Ovary (tissue), 9 donors: Measurements from ENCODE around the gene LYPD4. TPM values are rescaled to one million over a fixed set of nuclear protein-coding genes. Genes with fewer than 3 reads are reported as not detected.

Source experiments
- DNase-seq, 5 donors: peaks; one replicate each; pipeline ENCODE4 v3.0.0-alpha.2; 2019 to 2020
- H3K27ac ChIP-seq, 2 donors: fragments of 200-600 bp; one replicate each; pipeline versions ENCODE4 v1.5.1 to v1.8.0; 2019 to 2022
- H3K27me3 ChIP-seq: fragments of 200-600 bp; one replicate; pipeline ENCODE4 v1.8.0; 2022
- H3K36me3 ChIP-seq: fragments of 200-600 bp; sonication (generic); one replicate; pipeline ENCODE4 v1.5.1; 2019
- H3K4me1 ChIP-seq: one replicate; pipeline ENCODE4 v1.8.1; 2013; ENCODE audit warnings: mild to moderate bottlenecking, moderate library complexity; ENCODE audit not compliant: insufficient read depth
- H3K4me3 ChIP-seq: fragments of 200-600 bp; sonication (generic); one replicate; pipeline ENCODE4 v1.5.1; 2017
- H3K9me3 ChIP-seq, 2 donors: fragments of 200-600 bp in 1 of 2; sonication (generic) in 1 of 2; one replicate each; pipeline versions ENCODE4 v1.5.1 to v1.8.1; 2013 to 2019; ENCODE audit warnings: mild to moderate bottlenecking in 1 of 2, moderate library complexity in 1 of 2
- EP300 ChIP-seq: sonication (generic); formaldehyde crosslinking; IDR thresholded peaks from one replicate; pipeline ENCODE4 v1.6.1; 2017; ENCODE audit warnings: antibody characterized with exemption
- POLR2A ChIP-seq: fragments of 450-650 bp; IDR thresholded peaks from one replicate; pipeline ENCODE4 v1.6.1; 2017; ENCODE audit warnings: antibody characterized with exemption, mild to moderate bottlenecking, moderate library complexity
- WGBS, 3 donors: extraction: QIAGEN DNeasy Blood & Tissue Kit in 1 of 3; methylation state at CpG; one replicate each; pipeline versions ENCODE4 v1.1.5 to v1.1.7; 2013 to 2017; 5-methylcytosine and 5-hydroxymethylcytosine counted together
- intact Hi-C, 4 donors: fragments of 100-400 bp; cut with DNase I; formaldehyde crosslinking; loops; one replicate each; pipeline versions ENCODE4 v1.11.0 to v1.15.1; 2022 to 2023
- polyA plus RNA-seq, 2 donors: library from polyadenylated mRNA; stranded (reverse); fragments of 200-250 nt in 1 of 2; fragments of 350-450 nt in 1 of 2; fragmentation: Illumina TruSeq in 1 of 2; extraction: RNeasy Lipid Tissue Mini Kit (QIAGEN cat#74804) in 1 of 2; gene quantifications; one replicate each; pipeline ENCODE4 v1.2.3, GENCODE V29; 2013 to 2014
- total RNA-seq, 7 donors: library from RNA; depleted of rRNA in 2 of 7; stranded (reverse); fragments of >200 nt in 2 of 7; fragmentation: NEBNext Ultra II Directional in 3 of 7; extraction: Animal tissue kit (Norgen Biotek cat#: 25700) in 3 of 7; gene quantifications; one replicate each; pipeline versions ENCODE4 v1.1.0 to v1.2.4, GENCODE V29; 2016 to 2023
- TF ChIP-seq, protein P1 (sequence below), 3 donors: fragments of 450-650 bp in 2 of 3; fragments of 200-600 bp in 1 of 3; IDR thresholded peaks; one replicate each; pipeline versions ENCODE4 v1.5.1 to v1.8.0; 2016 to 2022; ENCODE audit warnings: antibody characterized with exemption in 3 of 3, mild to moderate bottlenecking in 1 of 3
- donor health status: DM: no; HTN: no; CAD: no; lungs with moderate emphysema.
- donor health status: DM: no; HTN: no; CAD: no.
- donor health status: Bipolar disorder and iron deficiency.
- donor health status: DM: yes; HTN: yes; CAD: no.
- donor health status: DM: no; HTN: no; CAD: no.
- donor health status: DM: yes; HTN: yes; CAD: no.

Gene LYPD4
- total and polyA plus RNA-seq, 9 donors: not detected

DNA sequence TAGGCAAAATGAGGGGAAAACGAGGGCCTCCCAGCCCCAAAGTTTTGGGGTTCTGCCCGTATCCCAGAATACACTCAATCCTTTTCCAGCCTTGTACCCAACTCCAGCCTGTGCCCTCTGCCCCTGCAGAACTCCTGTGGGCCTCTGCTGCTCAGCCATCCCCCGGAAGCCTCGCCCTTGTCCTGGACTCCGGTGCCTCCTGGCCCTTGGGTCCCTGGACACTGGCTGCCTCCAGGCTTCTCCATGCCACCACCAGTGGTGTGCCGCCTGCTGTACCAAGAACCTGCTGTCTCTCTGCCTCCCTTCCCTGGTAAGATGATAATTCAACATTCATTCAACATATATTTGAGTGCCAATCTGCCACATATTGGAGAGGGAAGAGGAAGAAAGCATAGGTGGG lies 4.2 kb upstream of the LYPD4 start:
- Histone ChIP-seq H3K27ac (no peak overlapping the region), H3K27me3 (no peaks in the 10 kb centered on the region), H3K9me3 (no peaks in the 10 kb centered on the region), H3K36me3 (no peaks in the 10 kb centered on the region), H3K4me3 (no peak overlapping the region), H3K4me1 (no peaks in the 10 kb centered on the region)
- WGBS, 3 donors: 77 to 88% (median 79%) methylated on average over 6 of the region's 6 CpGs
- no peak for DNase-seq
- TF ChIP-seq EP300: no peak
- TF ChIP-seq, protein P1, sequence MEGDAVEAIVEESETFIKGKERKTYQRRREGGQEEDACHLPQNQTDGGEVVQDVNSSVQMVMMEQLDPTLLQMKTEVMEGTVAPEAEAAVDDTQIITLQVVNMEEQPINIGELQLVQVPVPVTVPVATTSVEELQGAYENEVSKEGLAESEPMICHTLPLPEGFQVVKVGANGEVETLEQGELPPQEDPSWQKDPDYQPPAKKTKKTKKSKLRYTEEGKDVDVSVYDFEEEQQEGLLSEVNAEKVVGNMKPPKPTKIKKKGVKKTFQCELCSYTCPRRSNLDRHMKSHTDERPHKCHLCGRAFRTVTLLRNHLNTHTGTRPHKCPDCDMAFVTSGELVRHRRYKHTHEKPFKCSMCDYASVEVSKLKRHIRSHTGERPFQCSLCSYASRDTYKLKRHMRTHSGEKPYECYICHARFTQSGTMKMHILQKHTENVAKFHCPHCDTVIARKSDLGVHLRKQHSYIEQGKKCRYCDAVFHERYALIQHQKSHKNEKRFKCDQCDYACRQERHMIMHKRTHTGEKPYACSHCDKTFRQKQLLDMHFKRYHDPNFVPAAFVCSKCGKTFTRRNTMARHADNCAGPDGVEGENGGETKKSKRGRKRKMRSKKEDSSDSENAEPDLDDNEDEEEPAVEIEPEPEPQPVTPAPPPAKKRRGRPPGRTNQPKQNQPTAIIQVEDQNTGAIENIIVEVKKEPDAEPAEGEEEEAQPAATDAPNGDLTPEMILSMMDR (IDR thresholded peaks at IDR 0.05): no peak
- no peak for TF ChIP-seq POLR2A
- intact Hi-C loops: no loop called here

DNA sequence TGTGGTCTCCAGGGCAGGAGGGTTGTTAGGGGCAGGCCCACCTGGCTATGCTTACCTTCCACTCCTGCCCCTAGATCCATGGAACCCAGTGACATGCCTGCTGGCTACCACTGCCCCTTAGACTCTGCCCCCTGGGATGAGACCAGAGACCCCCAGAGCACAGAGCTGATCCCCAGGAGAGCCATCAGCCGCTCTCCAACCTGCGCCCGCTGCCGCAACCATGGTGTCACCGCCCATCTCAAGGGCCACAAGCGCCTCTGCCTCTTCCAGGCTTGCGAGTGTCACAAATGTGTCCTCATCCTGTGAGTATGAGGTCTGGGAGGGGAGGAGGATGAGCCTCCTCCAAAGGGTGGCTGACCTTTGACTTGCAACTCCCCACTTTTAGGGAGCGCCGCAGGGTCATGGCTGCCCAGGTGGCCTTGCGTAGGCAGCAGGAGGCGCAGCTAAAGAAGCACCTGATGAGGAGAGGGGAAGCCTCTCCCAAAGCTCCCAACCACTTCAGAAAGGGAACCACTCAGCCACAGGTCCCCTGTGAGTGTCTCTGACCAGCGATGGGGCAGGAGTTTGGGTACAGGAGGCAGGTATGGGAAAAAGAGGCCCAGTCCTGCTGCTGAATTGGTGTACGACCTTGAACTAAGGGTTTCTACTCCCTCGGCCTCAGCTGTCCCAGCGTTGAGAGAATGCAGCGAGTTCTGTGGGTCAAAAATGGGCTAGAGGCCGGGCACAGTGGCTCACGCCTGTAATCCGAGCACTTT lies 3.0 kb upstream of the LYPD4 start:
- no peak for DNase-seq
- 74 to 80% (median 79%) methylated on average over 19 of the region's 19 CpGs for WGBS, 3 donors
- intact Hi-C loops: no loop called here
- H3K9me3 ChIP-seq: no peaks in the 10 kb centered on the region
- no peaks in the 10 kb centered on the region for H3K4me1 ChIP-seq
- no peak overlapping the region for H3K4me3 ChIP-seq
- no peaks in the 10 kb centered on the region for H3K27me3 ChIP-seq
- TF ChIP-seq, protein P1 (IDR thresholded peaks at IDR 0.05): no peak
- TF ChIP-seq EP300: no peak
- no peak for TF ChIP-seq POLR2A
- H3K36me3 ChIP-seq: no peaks in the 10 kb centered on the region
- H3K27ac ChIP-seq: no peak overlapping the region

DNA sequence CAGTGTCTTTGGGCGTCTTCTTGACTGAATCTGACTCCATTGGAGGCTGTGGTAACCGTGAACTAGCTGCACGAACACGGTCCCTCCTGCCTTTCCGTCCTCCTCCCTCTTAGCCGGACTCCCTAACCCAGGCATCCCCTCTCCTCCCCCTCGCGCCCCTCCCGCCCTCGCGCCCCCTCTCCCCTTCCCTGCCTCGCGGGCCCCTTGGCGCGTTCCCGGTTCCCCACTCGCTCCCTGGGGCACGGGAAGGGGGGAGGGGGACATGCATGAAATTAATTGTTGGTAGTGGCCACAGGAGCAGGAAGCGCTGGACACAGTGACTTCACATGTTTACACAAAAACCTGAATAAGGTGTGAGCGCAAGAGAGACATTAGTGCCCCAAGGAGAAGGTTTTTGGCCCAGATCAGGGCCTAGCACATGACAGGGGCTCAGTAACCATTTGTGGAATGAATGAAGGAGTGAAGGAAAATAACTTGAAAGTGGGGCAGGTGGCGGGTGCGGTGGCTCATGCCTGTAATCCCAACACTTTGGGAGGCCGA lies 638 bp upstream of the LYPD4 start:
- no peaks in the 10 kb centered on the region for H3K36me3 ChIP-seq
- DNase-seq: no peak
- no peak for TF ChIP-seq EP300
- TF ChIP-seq, protein P1 (IDR thresholded peaks at IDR 0.05): no peak
- TF ChIP-seq POLR2A: no peak
- H3K4me1 ChIP-seq: no peaks in the 10 kb centered on the region
- intact Hi-C loops: no loop called here
- H3K9me3 ChIP-seq: no peaks in the 10 kb centered on the region
- H3K27ac ChIP-seq: no peak overlapping the region
- H3K27me3 ChIP-seq: no peaks in the 10 kb centered on the region
- H3K4me3 ChIP-seq: no peak overlapping the region
- WGBS, 3 donors: 84 to 89% (median 87%) methylated on average over 23 of the region's 23 CpGs

DNA sequence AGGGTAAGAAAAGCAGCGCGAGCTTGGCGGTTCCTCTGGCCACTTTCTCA lies 343 bp upstream of the LYPD4 start, which contains the start of gene DMRTC2:
Gene DMRTC2 (plus strand): TSS at position 42 of the 50 bp plus-strand sequence. CDS start 2,387 bp downstream, outside the sequence.
- 84 to 98% (median 88%) methylated on average over 3 of the region's 3 CpGs for WGBS, 3 donors
- TF ChIP-seq POLR2A (no peak), EP300 (no peak)
- TF ChIP-seq, protein P1 (IDR thresholded peaks at IDR 0.05): no peak

More for the DNA sequence above, 343 bp upstream of the LYPD4 start, which contains the start of gene DMRTC2:
- no peaks in the 10 kb centered on the region for H3K4me1 ChIP-seq
- no peaks in the 10 kb centered on the region for H3K27me3 ChIP-seq
- no peak within 1 kb of the TSS for H3K4me3 ChIP-seq
- H3K27ac ChIP-seq: no peak within 1 kb of the TSS
- H3K36me3 ChIP-seq: no peaks in the 10 kb centered on the region
- no peaks in the 10 kb centered on the region for H3K9me3 ChIP-seq
- no peak for DNase-seq
- intact Hi-C loops: no loop called here
